ENCODE data around the gene KRTAP23-1. TPM values are rescaled to one million over a fixed set of nuclear protein-coding genes. Genes with fewer than 3 reads are reported as not detected.

KRTAP23-1 gene
- total and polyA plus RNA-seq, 10 of the 15 experiments (the other 5 are each of a cell fraction or from before 2014, with no cell fraction given): not detected

DNA sequence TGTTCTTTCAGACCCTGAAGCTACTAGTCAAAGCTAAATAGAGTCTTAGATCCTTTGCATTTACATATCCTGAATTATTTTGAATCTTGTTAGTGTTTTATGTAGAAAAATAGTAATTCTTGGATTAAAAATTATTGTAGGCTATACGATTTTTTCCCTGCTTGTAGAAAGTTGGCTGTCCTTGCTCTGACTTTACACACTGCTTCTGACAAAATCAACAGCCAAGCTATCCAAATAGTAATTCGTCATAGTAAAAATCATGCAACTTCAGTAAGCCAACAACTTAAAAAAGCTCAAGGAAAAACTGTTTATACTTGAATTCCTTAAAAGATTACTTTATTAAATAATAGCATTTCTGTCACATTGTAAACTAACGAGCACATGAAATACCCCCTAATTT is 7.5 kb upstream of the KRTAP23-1 start (continued):
- TF ChIP-seq, protein P1, sequence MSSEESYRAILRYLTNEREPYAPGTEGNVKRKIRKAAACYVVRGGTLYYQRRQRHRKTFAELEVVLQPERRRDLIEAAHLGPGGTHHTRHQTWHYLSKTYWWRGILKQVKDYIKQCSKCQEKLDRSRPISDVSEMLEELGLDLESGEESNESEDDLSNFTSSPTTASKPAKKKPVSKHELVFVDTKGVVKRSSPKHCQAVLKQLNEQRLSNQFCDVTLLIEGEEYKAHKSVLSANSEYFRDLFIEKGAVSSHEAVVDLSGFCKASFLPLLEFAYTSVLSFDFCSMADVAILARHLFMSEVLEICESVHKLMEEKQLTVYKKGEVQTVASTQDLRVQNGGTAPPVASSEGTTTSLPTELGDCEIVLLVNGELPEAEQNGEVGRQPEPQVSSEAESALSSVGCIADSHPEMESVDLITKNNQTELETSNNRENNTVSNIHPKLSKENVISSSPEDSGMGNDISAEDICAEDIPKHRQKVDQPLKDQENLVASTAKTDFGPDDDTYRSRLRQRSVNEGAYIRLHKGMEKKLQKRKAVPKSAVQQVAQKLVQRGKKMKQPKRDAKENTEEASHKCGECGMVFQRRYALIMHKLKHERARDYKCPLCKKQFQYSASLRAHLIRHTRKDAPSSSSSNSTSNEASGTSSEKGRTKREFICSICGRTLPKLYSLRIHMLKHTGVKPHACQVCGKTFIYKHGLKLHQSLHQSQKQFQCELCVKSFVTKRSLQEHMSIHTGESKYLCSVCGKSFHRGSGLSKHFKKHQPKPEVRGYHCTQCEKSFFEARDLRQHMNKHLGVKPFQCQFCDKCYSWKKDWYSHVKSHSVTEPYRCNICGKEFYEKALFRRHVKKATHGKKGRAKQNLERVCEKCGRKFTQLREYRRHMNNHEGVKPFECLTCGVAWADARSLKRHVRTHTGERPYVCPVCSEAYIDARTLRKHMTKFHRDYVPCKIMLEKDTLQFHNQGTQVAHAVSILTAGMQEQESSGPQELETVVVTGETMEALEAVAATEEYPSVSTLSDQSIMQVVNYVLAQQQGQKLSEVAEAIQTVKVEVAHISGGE (CRISPR knock-in tag; IDR thresholded peaks at IDR 0.05): no peak
- TF ChIP-seq YBX1 (IDR thresholded peaks at IDR 0.05): no peak
- no peak for TF ChIP-seq CBX3 (IDR thresholded peaks at IDR 0.05; ENCODE audit: borderline replicate concordance, low read depth)

DNA sequence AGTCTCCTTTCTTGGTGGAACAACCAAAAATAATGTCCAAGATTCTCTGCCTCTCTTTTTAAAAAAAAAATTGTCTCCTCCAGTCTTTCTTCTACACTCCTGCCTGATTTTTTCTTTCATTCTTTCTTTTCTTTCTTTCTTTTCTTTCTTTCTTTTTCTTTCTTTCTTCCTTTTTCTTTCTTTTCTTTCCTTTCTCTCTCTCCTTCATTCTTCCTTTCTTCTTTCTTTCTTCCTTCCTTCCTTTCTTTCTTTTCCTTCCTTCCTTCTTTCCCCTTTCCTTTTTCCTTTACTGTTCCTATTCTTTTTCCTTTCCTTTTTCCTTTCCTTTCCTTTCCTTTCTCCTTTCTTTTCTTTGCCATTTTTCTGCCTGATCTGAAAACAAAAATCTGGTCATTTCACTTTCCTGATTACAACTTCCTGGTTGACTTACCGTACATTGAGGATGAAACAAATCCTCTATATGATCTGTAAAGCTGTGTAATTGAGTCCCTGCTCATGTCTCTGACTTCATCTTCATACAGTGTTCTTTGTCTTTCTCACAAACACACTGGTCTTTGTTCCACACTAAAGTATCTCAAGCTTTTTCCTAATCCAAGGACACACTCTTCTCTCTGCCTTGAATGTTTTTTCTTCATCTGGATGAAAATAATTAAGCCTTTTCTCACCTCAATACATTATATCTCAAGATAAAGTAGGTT is 6.1 kb upstream of the KRTAP23-1 start:
- H3K27ac ChIP-seq (ENCODE audit: control insufficient read depth, insufficient read depth): no peak overlapping the region
- no peak overlapping the region for H3K9ac ChIP-seq (ENCODE audit: control insufficient read depth, insufficient read depth, low read length)
- H3K9me3 ChIP-seq (replicated peaks; ENCODE audit: control insufficient read depth, insufficient read depth, low read length): no peaks in the 10 kb centered on the region
- WGBS (ENCODE audit: insufficient coverage, insufficient replicate concordance, low lambda C conversion rate, missing lambda C conversion rate): 7% methylated on average over 1 of the region's 1 CpG
- H3K4me3 ChIP-seq: no peak overlapping the region
- no peaks in the 10 kb centered on the region for H3K4me1 ChIP-seq (ENCODE audit: control insufficient read depth, insufficient read depth, low read length)
- FAIRE-seq: no peak
- ATAC-seq: no peak
- ChIA-PET CTCF (no interaction called here), POLR2A (no interaction called here), SMC1A (ENCODE audit: uncharacterized antibody, unreplicated experiment) (no interaction called here), RAD21 (ENCODE audit: unreplicated experiment) (no interaction called here)
- no peak overlapping the region for H2AFZ ChIP-seq (ENCODE audit: control insufficient read depth, low read depth, low read length)
- no peaks in the 10 kb centered on the region for H3K27me3 ChIP-seq (replicated peaks in 1 of 2; ENCODE audit: control insufficient read depth in 2 of 2, insufficient read depth in 2 of 2, low read length in 1 of 2)
- in situ Hi-C loops (cut with MboI) (no loop called here), intact Hi-C loops (cut with micrococcal nuclease; ENCODE audit: unreplicated experiment) (no loop called here)
- H3K79me2 ChIP-seq (ENCODE audit: control insufficient read depth, insufficient read depth, low read length): no peaks in the 10 kb centered on the region
- no peaks in the 10 kb centered on the region for H3K36me3 ChIP-seq (ENCODE audit: control insufficient read depth in 2 of 2, insufficient read depth in 2 of 2, low read length in 1 of 2)
- no peaks in the 10 kb centered on the region for H4K20me1 ChIP-seq (ENCODE audit: control insufficient read depth, insufficient read depth)
- H3K4me2 ChIP-seq (ENCODE audit: control insufficient read depth, insufficient read depth): no peak overlapping the region
- no peak for DNase-seq (ENCODE audit: low read depth, low spot score)
- no TSS peak for BruUV-seq (replicated peaks)
- TF ChIP-seq RBBP5 (conservative IDR thresholded peaks at IDR 0.05) (no peak), SREBF2 (IDR thresholded peaks at IDR 0.05; ENCODE audit: low read length) (no peak), STAT3 (IDR thresholded peaks at IDR 0.05; ENCODE audit: low read depth, low read length) (no peak), KLF5 (IDR thresholded peaks at IDR 0.05; ENCODE audit: partially characterized antibody) (no peak), BRCA1 (IDR thresholded peaks at IDR 0.05; ENCODE audit: low read depth, low read length) (no peak), SPI1 (IDR thresholded peaks at IDR 0.05; ENCODE audit: borderline replicate concordance, insufficient read depth, low read depth, low read length) (no peak), TCF12 (IDR thresholded peaks at IDR 0.05; ENCODE audit: low read depth, low read length) (no peak), ZNF24 (IDR thresholded peaks at IDR 0.05) (no peak), NFYB (IDR thresholded peaks at IDR 0.05; ENCODE audit: insufficient read depth, low read depth, low read length) (no peak), BCL11A (IDR thresholded peaks at IDR 0.05; ENCODE audit: low read depth, low read length) (no peak), ZBED1 (IDR thresholded peaks at IDR 0.05; ENCODE audit: borderline replicate concordance) (no peak), KDM1A (IDR thresholded peaks at IDR 0.05; ENCODE audit: borderline replicate concordance) (no peak), ZNF622 (IDR thresholded peaks at IDR 0.05) (no peak)
- TF ChIP-seq, protein P2, sequence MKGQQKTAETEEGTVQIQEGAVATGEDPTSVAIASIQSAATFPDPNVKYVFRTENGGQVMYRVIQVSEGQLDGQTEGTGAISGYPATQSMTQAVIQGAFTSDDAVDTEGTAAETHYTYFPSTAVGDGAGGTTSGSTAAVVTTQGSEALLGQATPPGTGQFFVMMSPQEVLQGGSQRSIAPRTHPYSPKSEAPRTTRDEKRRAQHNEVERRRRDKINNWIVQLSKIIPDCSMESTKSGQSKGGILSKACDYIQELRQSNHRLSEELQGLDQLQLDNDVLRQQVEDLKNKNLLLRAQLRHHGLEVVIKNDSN (IDR thresholded peaks at IDR 0.05; ENCODE audit: borderline replicate concordance, extremely low read length, insufficient read depth, low read depth, low read length): no peak
- TF ChIP-seq, protein P3, sequence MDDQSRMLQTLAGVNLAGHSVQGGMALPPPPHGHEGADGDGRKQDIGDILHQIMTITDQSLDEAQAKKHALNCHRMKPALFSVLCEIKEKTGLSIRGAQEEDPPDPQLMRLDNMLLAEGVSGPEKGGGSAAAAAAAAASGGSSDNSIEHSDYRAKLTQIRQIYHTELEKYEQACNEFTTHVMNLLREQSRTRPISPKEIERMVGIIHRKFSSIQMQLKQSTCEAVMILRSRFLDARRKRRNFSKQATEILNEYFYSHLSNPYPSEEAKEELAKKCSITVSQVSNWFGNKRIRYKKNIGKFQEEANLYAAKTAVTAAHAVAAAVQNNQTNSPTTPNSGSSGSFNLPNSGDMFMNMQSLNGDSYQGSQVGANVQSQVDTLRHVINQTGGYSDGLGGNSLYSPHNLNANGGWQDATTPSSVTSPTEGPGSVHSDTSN (IDR thresholded peaks at IDR 0.05; ENCODE audit: insufficient replicate concordance, low read depth, low read length): no peak
